Chondrocyte (in vitro differentiated cells): ENCODE results near the gene SLC66A2. TPM values are rescaled to one million over a fixed set of nuclear protein-coding genes. Genes with fewer than 3 reads are reported as not detected.
A peak's percentile ranks its signal among the peaks of the same experiment; 100 is the strongest.

Source experiments
- DNase-seq: peaks from one replicate; pipeline ENCODE4 v3.0.0; 2021; ENCODE audit warnings: mixed read lengths, low spot score
- H3K27ac Mint-ChIP-seq: one replicate; pipeline ENCODE4 v1.8.0; 2021; ENCODE audit warnings: mild to moderate bottlenecking, moderate library complexity, mixed read lengths; ENCODE audit not compliant: unreplicated experiment
- H3K27me3 Mint-ChIP-seq: 2 replicates; pipeline ENCODE4 v1.8.0; 2021; ENCODE audit warnings: low read depth, mixed read lengths
- H3K36me3 Mint-ChIP-seq: 2 replicates; pipeline ENCODE4 v1.8.0; 2021; ENCODE audit warnings: low read depth, mixed read lengths
- H3K4me1 Mint-ChIP-seq: 2 replicates; pipeline ENCODE4 v1.8.0; 2021; ENCODE audit warnings: low read depth, mild to moderate bottlenecking, mixed read lengths
- H3K4me3 Mint-ChIP-seq: one replicate; pipeline ENCODE4 v1.8.0; 2021; ENCODE audit warnings: mild to moderate bottlenecking, moderate library complexity, mixed read lengths; ENCODE audit not compliant: unreplicated experiment
- H3K9me3 Mint-ChIP-seq: 2 replicates; pipeline ENCODE4 v1.8.0; 2021; ENCODE audit warnings: low read depth, mixed read lengths
- total RNA-seq: library from RNA; stranded (reverse); gene quantifications from 3 replicates; pipeline ENCODE4 v1.2.1, GENCODE V29; 2021
- TF ChIP-seq, protein P1 (sequence below): fragments of 200-600 bp; sonication (generic); IDR thresholded peaks from 2 replicates; pipeline ENCODE4 v1.5.0; 2021; ENCODE audit warnings: antibody characterized with exemption, mild to moderate bottlenecking, moderate library complexity

Gene SLC66A2
- total RNA-seq, 1 donor from 2014 or later, result 27.6 TPM

GRCh38 chr18:79873449-79874110, 77.9 kb downstream of the SLC66A2 start:
- no peak overlapping the region for H3K27ac Mint-ChIP-seq
- H3K4me3 Mint-ChIP-seq, result no peak overlapping the region
- no peaks in the 10 kb centered on the region for H3K9me3 Mint-ChIP-seq
- H3K4me1 Mint-ChIP-seq, result no peaks in the 10 kb centered on the region
- DNase-seq, result peak; percentile 89
- TF ChIP-seq, protein P1, sequence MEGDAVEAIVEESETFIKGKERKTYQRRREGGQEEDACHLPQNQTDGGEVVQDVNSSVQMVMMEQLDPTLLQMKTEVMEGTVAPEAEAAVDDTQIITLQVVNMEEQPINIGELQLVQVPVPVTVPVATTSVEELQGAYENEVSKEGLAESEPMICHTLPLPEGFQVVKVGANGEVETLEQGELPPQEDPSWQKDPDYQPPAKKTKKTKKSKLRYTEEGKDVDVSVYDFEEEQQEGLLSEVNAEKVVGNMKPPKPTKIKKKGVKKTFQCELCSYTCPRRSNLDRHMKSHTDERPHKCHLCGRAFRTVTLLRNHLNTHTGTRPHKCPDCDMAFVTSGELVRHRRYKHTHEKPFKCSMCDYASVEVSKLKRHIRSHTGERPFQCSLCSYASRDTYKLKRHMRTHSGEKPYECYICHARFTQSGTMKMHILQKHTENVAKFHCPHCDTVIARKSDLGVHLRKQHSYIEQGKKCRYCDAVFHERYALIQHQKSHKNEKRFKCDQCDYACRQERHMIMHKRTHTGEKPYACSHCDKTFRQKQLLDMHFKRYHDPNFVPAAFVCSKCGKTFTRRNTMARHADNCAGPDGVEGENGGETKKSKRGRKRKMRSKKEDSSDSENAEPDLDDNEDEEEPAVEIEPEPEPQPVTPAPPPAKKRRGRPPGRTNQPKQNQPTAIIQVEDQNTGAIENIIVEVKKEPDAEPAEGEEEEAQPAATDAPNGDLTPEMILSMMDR, result no peak
- peaks cover 20% of the 10 kb centered on the region for H3K27me3 Mint-ChIP-seq
- no peaks in the 10 kb centered on the region for H3K36me3 Mint-ChIP-seq

DNA sequence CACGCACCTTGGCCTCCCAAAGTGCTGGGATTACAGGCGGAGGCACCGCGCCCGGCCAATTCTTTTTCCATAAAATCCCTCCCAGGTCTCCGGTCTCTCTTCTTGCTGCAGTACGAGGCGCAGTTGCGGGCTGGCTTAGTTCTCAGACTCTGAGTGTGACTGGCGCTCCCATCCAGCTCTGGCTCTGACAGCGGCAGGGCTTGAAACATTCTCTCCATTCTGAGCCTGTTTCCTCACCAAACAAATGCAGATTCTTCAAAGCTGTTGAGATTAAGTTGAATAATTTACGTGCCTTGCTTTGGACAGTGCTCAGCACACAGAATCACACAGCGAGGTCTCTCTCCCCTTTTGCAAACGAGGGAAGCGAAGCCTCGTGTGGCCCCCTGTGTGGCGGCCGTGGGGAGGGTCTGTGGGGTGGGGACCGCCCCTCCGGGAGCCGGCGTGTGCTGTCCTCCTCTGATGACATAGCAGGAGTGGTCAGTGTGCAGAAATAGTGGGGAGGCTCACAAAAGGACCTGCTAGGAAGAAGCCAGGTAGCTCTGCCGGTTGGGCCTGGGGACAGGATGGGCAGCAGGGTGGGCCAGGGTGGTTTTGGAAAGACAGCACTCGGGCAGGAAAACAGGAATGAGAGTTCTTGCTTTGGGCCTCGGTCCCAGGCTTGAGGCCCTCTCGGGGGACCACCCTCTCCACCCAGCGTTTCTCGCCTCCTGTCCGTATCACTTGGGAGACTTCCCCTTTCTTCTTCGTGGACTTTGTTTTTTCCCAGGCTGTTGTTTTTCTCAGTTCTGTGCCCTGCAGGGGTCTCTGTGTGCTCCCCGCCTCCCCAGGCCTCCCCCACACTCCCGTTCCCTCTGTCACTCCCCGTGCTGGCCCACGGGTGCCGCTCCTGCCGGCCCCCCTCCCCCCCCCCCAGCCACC, 78.7 kb downstream of the SLC66A2 start:
- no peaks in the 10 kb centered on the region for H3K36me3 Mint-ChIP-seq
- H3K4me1 Mint-ChIP-seq, result no peaks in the 10 kb centered on the region
- peak; percentile 58 for DNase-seq
- TF ChIP-seq, protein P1, result no peak
- H3K27me3 Mint-ChIP-seq, result peaks cover 20% of the 10 kb centered on the region
- H3K9me3 Mint-ChIP-seq, result no peaks in the 10 kb centered on the region
- no peak overlapping the region for H3K27ac Mint-ChIP-seq
- H3K4me3 Mint-ChIP-seq, result no peak overlapping the region

DNA sequence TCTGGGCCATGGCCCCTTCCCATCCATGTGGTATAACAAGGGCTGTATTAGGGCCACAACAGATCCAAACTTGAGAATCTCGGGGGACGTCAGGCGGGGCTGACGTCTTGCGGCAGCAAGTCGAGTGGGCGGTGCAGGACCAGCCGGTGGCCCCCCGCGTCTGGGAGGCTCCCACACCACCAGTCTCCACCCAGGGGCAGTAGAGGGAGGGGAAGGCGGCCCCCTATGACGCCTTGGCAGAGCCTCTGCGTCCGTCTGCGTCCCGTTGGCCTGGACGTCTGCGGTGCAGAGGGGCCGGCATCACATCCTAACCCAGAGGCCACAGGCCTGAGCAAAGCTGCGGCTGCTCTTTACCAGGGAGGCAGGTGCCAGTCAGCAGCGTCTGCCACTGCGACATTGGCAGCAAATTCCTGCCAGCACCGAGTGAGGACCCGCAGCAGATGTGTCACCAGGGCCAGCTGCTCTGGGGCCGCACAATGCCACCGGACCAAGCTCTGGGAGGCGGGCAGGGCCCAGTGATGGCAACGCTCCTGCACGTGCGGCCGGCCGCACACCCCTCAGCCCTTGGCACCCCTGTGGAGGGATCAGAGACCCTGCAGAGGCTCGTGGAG, 79.9 kb downstream of the SLC66A2 start:
- H3K4me1 Mint-ChIP-seq, result no peaks in the 10 kb centered on the region
- DNase-seq, result peak; percentile 62
- peaks cover 12% of the 10 kb centered on the region for H3K27me3 Mint-ChIP-seq

DNA sequence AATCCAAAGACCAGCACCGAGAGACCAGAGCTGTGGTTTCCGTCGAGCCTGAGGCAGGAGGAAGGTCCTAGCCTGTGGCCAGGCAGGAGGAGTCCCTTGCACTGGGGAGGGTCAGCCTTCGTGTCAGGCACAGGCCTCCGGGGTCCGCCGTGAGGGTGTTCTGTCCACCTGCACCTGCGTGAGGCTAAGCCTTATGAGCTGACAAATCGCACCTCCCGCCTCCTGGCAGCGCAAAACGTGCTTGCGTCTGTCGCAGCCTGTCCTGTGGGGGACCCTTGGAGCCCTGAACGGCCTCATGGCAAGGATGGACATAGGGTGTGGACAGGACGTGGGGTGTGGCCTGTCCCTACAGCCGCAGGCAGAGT, 80.4 kb downstream of the SLC66A2 start:
- no peaks in the 10 kb centered on the region for H3K9me3 Mint-ChIP-seq
- no peak overlapping the region for H3K27ac Mint-ChIP-seq
- DNase-seq, result peak; percentile 88
- no peak overlapping the region for H3K4me3 Mint-ChIP-seq
- H3K4me1 Mint-ChIP-seq, result no peaks in the 10 kb centered on the region
- no peaks in the 10 kb centered on the region for H3K36me3 Mint-ChIP-seq
- TF ChIP-seq, protein P1, result no peak
- H3K27me3 Mint-ChIP-seq, result peaks cover 9% of the 10 kb centered on the region

More for the DNA sequence above, 79.9 kb downstream of the SLC66A2 start:
- TF ChIP-seq, protein P1, result no peak
- H3K9me3 Mint-ChIP-seq, result no peaks in the 10 kb centered on the region
- H3K27ac Mint-ChIP-seq, result no peak overlapping the region
- no peaks in the 10 kb centered on the region for H3K36me3 Mint-ChIP-seq
- H3K4me3 Mint-ChIP-seq, result no peak overlapping the region
